Activated CD4-positive, alpha-beta T cell treated with anti-CD3 and anti-CD28 coated beads, Interleukin-2, amount 10 ng/mL, durations not matched to agents 24 days and 14 days (primary cell): Measurements from ENCODE around the gene DPP10. TPM values are rescaled to one million over a fixed set of nuclear protein-coding genes. Genes with fewer than 3 reads are reported as not detected.
"Not testable (repeated sequence)": the region's sequence is repeated elsewhere in the genome, so short reads cannot be mapped to it uniquely, and the experiment has no call there.

Experiments
- DNase-seq: peaks from one replicate; pipeline ENCODE4 v3.0.0; 2022
- H3K27ac Mint-ChIP-seq: one replicate; pipeline ENCODE4 v1.8.0; 2022; ENCODE audit warnings: mild to moderate bottlenecking, mixed read lengths
- H3K27me3 Mint-ChIP-seq: one replicate; pipeline ENCODE4 v1.8.0; 2022; ENCODE audit warnings: mixed read lengths
- H3K36me3 Mint-ChIP-seq: one replicate; pipeline ENCODE4 v1.8.0; 2022; ENCODE audit warnings: low read depth, mild to moderate bottlenecking, mixed read lengths
- H3K4me1 Mint-ChIP-seq: one replicate; pipeline ENCODE4 v1.8.0; 2021; ENCODE audit warnings: mixed read lengths
- H3K4me3 Mint-ChIP-seq: one replicate; pipeline ENCODE4 v1.8.0; 2022; ENCODE audit warnings: mild to moderate bottlenecking, moderate library complexity, mixed read lengths
- H3K9me3 Mint-ChIP-seq: one replicate; pipeline ENCODE4 v1.8.0; 2021; ENCODE audit warnings: mixed read lengths
- intact Hi-C: fragments of 100-400 bp; cut with micrococcal nuclease; formaldehyde crosslinking; loops from one replicate; pipeline ENCODE4 v1.15.1; 2023
- total RNA-seq: library from RNA; stranded (reverse); gene quantifications from 2 replicates; pipeline ENCODE4 v1.2.3, GENCODE V29; 2022

Gene DPP10
- not detected in 2 replicates for total RNA-seq

- Mint-ChIP-seq H3K27me3 (no peaks in the 10 kb centered on the region), H3K36me3 (no peaks in the 10 kb centered on the region), H3K27ac (no peak within 1 kb of the TSS), H3K4me3 (no peak within 1 kb of the TSS), H3K9me3 (no peaks in the 10 kb centered on the region), H3K4me1 (no peaks in the 10 kb centered on the region)
- intact Hi-C loops = no loop called here
- peak; percentile 66 for DNase-seq
Measured at GRCh38 chr2:114442510-114442909, at the start of gene DPP10. Gene DPP10, plus strand, starts transcription at chr2:114442641.

DNA sequence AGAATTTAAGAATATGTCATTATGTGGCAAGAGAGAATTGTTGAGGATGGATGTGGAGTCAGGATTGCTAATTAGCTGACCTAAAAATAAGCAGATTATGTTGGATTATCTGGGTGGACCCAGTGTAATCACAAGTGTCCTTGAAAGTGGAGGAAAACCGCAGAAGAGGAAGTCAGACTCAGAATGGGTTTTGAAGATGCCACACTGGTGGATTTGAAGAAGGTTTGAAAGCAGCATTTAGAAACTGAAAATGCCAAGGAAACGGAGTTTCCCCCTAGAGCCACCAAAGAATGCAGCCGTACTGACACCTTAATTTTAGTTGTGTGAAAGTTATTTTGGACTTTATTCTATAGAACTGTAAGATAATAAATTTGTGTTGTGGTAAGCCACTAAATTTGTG lies 41.6 kb upstream of the DPP10 start:
- no peaks in the 10 kb centered on the region for H3K27me3 Mint-ChIP-seq
- H3K9me3 Mint-ChIP-seq = no peaks in the 10 kb centered on the region
- no peaks in the 10 kb centered on the region for H3K36me3 Mint-ChIP-seq
- intact Hi-C loops = no loop called here
- H3K4me3 Mint-ChIP-seq = no peak overlapping the region
- DNase-seq = no peak
- H3K27ac Mint-ChIP-seq = no peak overlapping the region
- no peaks in the 10 kb centered on the region for H3K4me1 Mint-ChIP-seq

- Mint-ChIP-seq H3K36me3 (no peaks in the 10 kb centered on the region), H3K27ac (no peak overlapping the region), H3K27me3 (no peaks in the 10 kb centered on the region), H3K9me3 (peaks cover 6% of the 10 kb centered on the region), H3K4me3 (no peak overlapping the region), H3K4me1 (no peaks in the 10 kb centered on the region)
- no peak for DNase-seq
- intact Hi-C loops = no loop called here
Measured at GRCh38 chr2:114405247-114406116, 37.0 kb upstream of the DPP10 start.

DNA sequence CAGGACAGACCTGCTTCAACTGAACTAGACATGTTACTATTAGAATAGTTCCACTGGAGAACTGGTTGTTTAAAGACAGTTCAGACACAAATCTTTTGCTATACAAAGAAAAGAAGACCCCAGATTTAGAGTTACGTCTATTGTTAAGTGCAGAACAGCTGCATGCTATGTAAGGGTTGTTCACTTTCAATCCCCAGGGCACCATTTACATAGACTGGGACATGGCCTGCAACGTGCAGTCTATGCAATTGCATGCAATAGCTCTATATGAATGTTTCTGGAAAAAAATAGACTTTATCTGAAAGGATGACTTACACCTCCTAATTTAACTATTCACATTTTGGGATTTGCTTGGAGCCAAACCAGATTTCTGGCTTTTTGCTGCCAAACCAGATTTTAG lies 36.1 kb upstream of the DPP10 start:
- intact Hi-C loops = no loop called here

DNA sequence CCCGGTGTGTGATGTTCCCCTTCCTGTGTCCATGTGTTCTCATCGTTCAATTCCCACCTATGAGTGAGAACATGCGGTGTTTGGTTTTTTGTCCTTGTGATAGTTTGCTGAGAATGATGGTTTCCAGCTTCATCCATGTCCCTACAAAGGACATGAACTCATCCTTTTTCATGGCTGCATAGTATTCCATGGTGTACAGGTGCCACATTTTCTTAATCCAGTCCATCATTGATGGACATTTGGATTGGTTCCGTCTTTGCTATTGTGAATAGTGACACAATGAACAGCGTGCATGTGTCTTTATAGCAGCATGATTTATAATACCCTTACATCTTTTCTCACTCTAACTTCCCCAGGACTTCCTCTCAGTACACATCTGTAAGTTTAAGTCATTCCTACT lies 35.1 kb upstream of the DPP10 start:
- DNase-seq, H3K4me1 Mint-ChIP-seq, H3K27me3 Mint-ChIP-seq, H3K27ac Mint-ChIP-seq, H3K4me3 Mint-ChIP-seq, H3K9me3 Mint-ChIP-seq, intact Hi-C loops, H3K36me3 Mint-ChIP-seq: not testable (repeated sequence)

More for the DNA sequence above, 36.1 kb upstream of the DPP10 start:
- peaks cover 6% of the 10 kb centered on the region for H3K9me3 Mint-ChIP-seq
- no peak overlapping the region for H3K4me3 Mint-ChIP-seq
- DNase-seq = no peak
- no peak overlapping the region for H3K27ac Mint-ChIP-seq
- H3K27me3 Mint-ChIP-seq = no peaks in the 10 kb centered on the region
- no peaks in the 10 kb centered on the region for H3K36me3 Mint-ChIP-seq
- H3K4me1 Mint-ChIP-seq = no peaks in the 10 kb centered on the region

GRCh38 chr2:114421781-114422180 lies 20.7 kb upstream of the DPP10 start:
- DNase-seq = no peak
- Mint-ChIP-seq H3K27me3 (no peaks in the 10 kb centered on the region), H3K36me3 (no peaks in the 10 kb centered on the region), H3K27ac (no peak overlapping the region), H3K4me1 (no peaks in the 10 kb centered on the region), H3K4me3 (no peak overlapping the region), H3K9me3 (no peaks in the 10 kb centered on the region)
- intact Hi-C loops = no loop called here

GRCh38 chr2:114424699-114425098 lies 17.7 kb upstream of the DPP10 start:
- Mint-ChIP-seq H3K36me3 (no peaks in the 10 kb centered on the region), H3K4me3 (no peak overlapping the region), H3K27ac (no peak overlapping the region), H3K27me3 (no peaks in the 10 kb centered on the region), H3K9me3 (no peaks in the 10 kb centered on the region), H3K4me1 (no peaks in the 10 kb centered on the region)
- intact Hi-C loops = no loop called here
- DNase-seq = no peak

DNA sequence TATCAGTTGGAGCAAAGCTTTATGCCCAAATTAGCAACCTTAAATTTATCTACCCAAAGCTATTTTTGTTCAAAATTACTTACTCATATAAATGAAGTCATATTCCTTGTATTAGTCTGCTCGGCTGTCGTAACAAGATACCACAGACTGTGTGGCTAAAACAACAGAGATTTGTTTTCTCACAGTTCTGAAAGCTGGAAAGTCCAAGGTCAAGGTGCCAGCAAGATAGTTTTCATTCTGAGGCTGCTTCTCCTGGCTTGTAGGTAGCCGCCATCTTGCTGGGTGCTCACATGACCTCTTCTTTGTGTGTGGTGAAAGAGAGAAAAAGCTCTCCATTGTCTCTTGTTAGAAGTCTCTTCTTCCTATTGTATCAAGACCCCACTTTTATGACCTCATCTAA lies 15.7 kb upstream of the DPP10 start:
- H3K4me1 Mint-ChIP-seq = no peaks in the 10 kb centered on the region
- H3K36me3 Mint-ChIP-seq = no peaks in the 10 kb centered on the region
- DNase-seq = no peak
- intact Hi-C loops = no loop called here
- no peak overlapping the region for H3K27ac Mint-ChIP-seq
- no peaks in the 10 kb centered on the region for H3K9me3 Mint-ChIP-seq
- H3K4me3 Mint-ChIP-seq = no peak overlapping the region
- no peaks in the 10 kb centered on the region for H3K27me3 Mint-ChIP-seq

- H3K4me3 Mint-ChIP-seq = no peak overlapping the region
Measured at GRCh38 chr2:114436329-114436728, 6.1 kb upstream of the DPP10 start.

GRCh38 chr2:114446571-114446970 lies 4.1 kb downstream of the DPP10 start:
- no peak for DNase-seq
- H3K9me3 Mint-ChIP-seq = no peaks in the 10 kb centered on the region
- H3K36me3 Mint-ChIP-seq = no peaks in the 10 kb centered on the region
- intact Hi-C loops = no loop called here
- H3K4me3 Mint-ChIP-seq = no peak overlapping the region
- H3K4me1 Mint-ChIP-seq = no peaks in the 10 kb centered on the region
- no peaks in the 10 kb centered on the region for H3K27me3 Mint-ChIP-seq
- no peak overlapping the region for H3K27ac Mint-ChIP-seq

More at GRCh38 chr2:114436329-114436728, 6.1 kb upstream of the DPP10 start:
- H3K4me1 Mint-ChIP-seq = no peaks in the 10 kb centered on the region
- no peaks in the 10 kb centered on the region for H3K36me3 Mint-ChIP-seq
- intact Hi-C loops = no loop called here
- H3K27ac Mint-ChIP-seq = no peak overlapping the region
- no peak for DNase-seq
- no peaks in the 10 kb centered on the region for H3K27me3 Mint-ChIP-seq
- no peaks in the 10 kb centered on the region for H3K9me3 Mint-ChIP-seq

GRCh38 chr2:114450639-114451038 lies 8.2 kb downstream of the DPP10 start:
- Mint-ChIP-seq H3K4me3 (no peak overlapping the region), H3K27ac (no peak overlapping the region), H3K27me3 (no peaks in the 10 kb centered on the region), H3K9me3 (no peaks in the 10 kb centered on the region), H3K4me1 (no peaks in the 10 kb centered on the region), H3K36me3 (no peaks in the 10 kb centered on the region)
- DNase-seq = no peak
- intact Hi-C loops = no loop called here

DNA sequence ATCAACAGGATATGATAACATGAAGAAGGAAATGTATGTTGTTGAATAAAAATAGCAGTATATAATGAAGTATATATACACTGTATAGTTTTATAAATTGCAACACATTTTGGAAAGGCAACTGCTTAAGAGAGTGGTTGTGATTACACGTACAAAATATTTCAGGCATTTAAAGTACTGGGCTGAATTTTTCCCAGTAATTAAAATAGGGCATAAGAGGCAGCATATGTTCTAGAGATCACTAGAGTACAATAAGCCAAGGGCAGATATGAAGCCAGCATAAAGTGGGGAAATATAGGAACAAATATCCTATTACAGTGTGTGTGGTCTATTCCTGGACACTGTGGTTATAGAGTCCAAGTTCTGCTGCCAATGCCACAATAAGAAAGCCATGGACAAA lies 14.1 kb downstream of the DPP10 start:
- no peaks in the 10 kb centered on the region for H3K4me1 Mint-ChIP-seq
- H3K27ac Mint-ChIP-seq = no peak overlapping the region
- H3K36me3 Mint-ChIP-seq = no peaks in the 10 kb centered on the region
- no peaks in the 10 kb centered on the region for H3K9me3 Mint-ChIP-seq
- no peaks in the 10 kb centered on the region for H3K27me3 Mint-ChIP-seq
- no peak for DNase-seq
- H3K4me3 Mint-ChIP-seq = no peak overlapping the region
- intact Hi-C loops = no loop called here

- no peaks in the 10 kb centered on the region for H3K36me3 Mint-ChIP-seq
Measured at GRCh38 chr2:114457956-114458355, 15.5 kb downstream of the DPP10 start.

DNA sequence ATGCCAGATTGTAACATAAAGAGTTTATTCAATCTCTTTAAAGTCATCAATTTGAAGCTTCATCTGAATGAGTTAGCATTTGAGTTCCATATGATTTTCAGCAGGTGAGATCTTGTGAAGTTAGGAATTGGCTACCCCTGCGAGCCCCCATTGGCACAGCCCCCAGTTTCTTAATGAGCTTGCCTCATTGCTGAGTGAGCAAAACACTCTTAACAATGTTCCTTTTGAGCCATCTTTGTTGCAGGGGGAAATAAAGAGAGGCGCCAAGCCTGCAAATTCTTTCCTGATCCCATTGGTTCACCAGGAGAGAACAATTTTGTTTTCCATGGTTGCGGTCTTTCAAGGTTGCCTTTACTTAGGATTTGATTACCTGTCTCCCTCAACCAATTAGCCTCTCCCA lies 18.7 kb downstream of the DPP10 start:
- Mint-ChIP-seq H3K9me3 (no peaks in the 10 kb centered on the region), H3K4me3 (no peak overlapping the region), H3K4me1 (no peaks in the 10 kb centered on the region), H3K27me3 (no peaks in the 10 kb centered on the region), H3K27ac (no peak overlapping the region), H3K36me3 (no peaks in the 10 kb centered on the region)
- no peak for DNase-seq
- intact Hi-C loops = no loop called here

More at GRCh38 chr2:114457956-114458355, 15.5 kb downstream of the DPP10 start:
- H3K27me3 Mint-ChIP-seq = no peaks in the 10 kb centered on the region
- no peak overlapping the region for H3K27ac Mint-ChIP-seq
- intact Hi-C loops = no loop called here
- no peak for DNase-seq
- no peaks in the 10 kb centered on the region for H3K4me1 Mint-ChIP-seq
- H3K9me3 Mint-ChIP-seq = no peaks in the 10 kb centered on the region
- no peak overlapping the region for H3K4me3 Mint-ChIP-seq
